ENCODE data around the gene ITPKC. TPM values are rescaled to one million over a fixed set of nuclear protein-coding genes. Genes with fewer than 3 reads are reported as not detected.

The ITPKC gene
- polyA plus RNA-seq, 1 experiment = 8.9 TPM

GRCh38 chr19:40739030-40739839, 22.3 kb downstream of the ITPKC start:
- CTCF ChIA-PET = no interaction called here

GRCh38 chr19:40739871-40740703, 23.2 kb downstream of the ITPKC start:
- no peaks in the 10 kb centered on the region for H3K27me3 ChIP-seq (ENCODE audit: control insufficient read depth, insufficient read depth, low read length)
- H3K4me3 ChIP-seq (ENCODE audit: low read depth, low read length) = no peak overlapping the region
- POLR2A ChIA-PET = interaction anchor here (2.5 kb wide), 1 partner anchor 10 kb away, joined by 10 read pairs; the partner anchor contains the start of gene ACTMAP
- TF ChIP-seq CTCF (IDR thresholded peaks at IDR 0.05; ENCODE audit: low read depth, low read length) = no peak
- H3K27ac ChIP-seq (ENCODE audit: low read depth, low read length) = no peak overlapping the region
- DNase-seq (ENCODE audit: low read depth, low spot score) = no peak
- H3K9me3 ChIP-seq (ENCODE audit: control insufficient read depth, insufficient read depth, low read length) = no peaks in the 10 kb centered on the region
- CTCF ChIA-PET = no interaction called here

More at GRCh38 chr19:40739030-40739839, 22.3 kb downstream of the ITPKC start:
- H3K4me3 ChIP-seq (ENCODE audit: low read depth, low read length) = no peak overlapping the region
- no peak overlapping the region for H3K27ac ChIP-seq (ENCODE audit: low read depth, low read length)
- POLR2A ChIA-PET = no interaction called here
- TF ChIP-seq CTCF (IDR thresholded peaks at IDR 0.05; ENCODE audit: low read depth, low read length) = no peak
- H3K9me3 ChIP-seq (ENCODE audit: control insufficient read depth, insufficient read depth, low read length) = no peaks in the 10 kb centered on the region
- DNase-seq (ENCODE audit: low read depth, low spot score) = no peak
- H3K27me3 ChIP-seq (ENCODE audit: control insufficient read depth, insufficient read depth, low read length) = no peaks in the 10 kb centered on the region

- Histone ChIP-seq H3K27ac (ENCODE audit: low read depth, low read length) (no peak overlapping the region), H3K4me3 (ENCODE audit: low read depth, low read length) (no peak overlapping the region), H3K9me3 (ENCODE audit: control insufficient read depth, insufficient read depth, low read length) (no peaks in the 10 kb centered on the region), H3K27me3 (ENCODE audit: control insufficient read depth, insufficient read depth, low read length) (no peaks in the 10 kb centered on the region)
- no peak for DNase-seq (ENCODE audit: low read depth, low spot score)
- CTCF ChIA-PET = no interaction called here
- no peak for TF ChIP-seq CTCF (IDR thresholded peaks at IDR 0.05; ENCODE audit: low read depth, low read length)
- POLR2A ChIA-PET = interaction anchor here (2.5 kb wide), 1 partner anchor 9 kb away, joined by 10 read pairs; the partner anchor contains the start of gene ACTMAP
These were observed 23.8 kb downstream of the ITPKC start for GRCh38 chr19:40740747-40741146.

- no peak for DNase-seq (ENCODE audit: low read depth, low spot score)
- no peaks in the 10 kb centered on the region for H3K27me3 ChIP-seq (ENCODE audit: control insufficient read depth, insufficient read depth, low read length)
- no peak for TF ChIP-seq CTCF (IDR thresholded peaks at IDR 0.05; ENCODE audit: low read depth, low read length)
- ChIA-PET POLR2A (interaction anchor here (1.2 to 2.5 kb wide), 3 partner anchors 8 to 36 kb away, joined by 3 to 10 read pairs (median 3); partner anchors contain the start of genes ACTMAP and RAB4B), CTCF (no interaction called here)
- no peak overlapping the region for H3K27ac ChIP-seq (ENCODE audit: low read depth, low read length)
- H3K4me3 ChIP-seq (ENCODE audit: low read depth, low read length) = no peak overlapping the region
- H3K9me3 ChIP-seq (ENCODE audit: control insufficient read depth, insufficient read depth, low read length) = no peaks in the 10 kb centered on the region
These were observed 24.8 kb downstream of the ITPKC start for GRCh38 chr19:40741527-40742390.

Measured in AG04450 (cell line).